ENCODE measurements around the gene FNBP1.
A peak's percentile ranks its signal among the peaks of the same experiment; 100 is the strongest.

Gene FNBP1

DNA sequence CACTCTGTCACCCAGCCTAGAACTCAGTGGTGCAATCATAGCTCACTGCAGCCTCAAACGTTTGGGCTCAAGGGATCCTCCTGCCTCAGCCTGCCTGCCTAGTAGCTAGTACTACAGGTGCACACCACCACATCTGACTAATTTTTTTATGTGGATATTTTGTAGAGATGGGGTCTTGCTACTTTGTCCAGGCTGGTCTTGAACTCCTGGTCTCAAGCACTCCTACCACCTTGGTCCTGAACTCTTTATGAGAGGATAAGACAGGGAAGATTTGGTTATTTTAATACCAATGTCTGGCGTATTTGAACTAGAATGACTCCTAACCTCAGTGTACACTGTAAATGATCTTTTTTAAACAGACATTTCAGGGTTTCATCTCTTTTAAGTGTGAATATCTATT is 19.8 kb upstream of the FNBP1 start:
- H3K9me3 ChIP-seq (ENCODE audit: control insufficient read depth in 5 of 5, low read length in 5 of 5), result no peaks in the 10 kb centered on the region
- H3K4me1 ChIP-seq (ENCODE audit: control insufficient read depth in 5 of 5, insufficient read depth in 5 of 5, low read length in 5 of 5), result peaks cover 0 to 2% (median 0%) of the 10 kb centered on the region in 5 donors
- H3K27me3 ChIP-seq (ENCODE audit: control insufficient read depth in 5 of 5, insufficient read depth in 4 of 5, low read length in 5 of 5), result no peaks in the 10 kb centered on the region
- no peak overlapping the region for H3K4me3 ChIP-seq (ENCODE audit: low read depth in 1 of 5, low read length in 5 of 5)
- H3K36me3 ChIP-seq (ENCODE audit: control insufficient read depth in 5 of 5, insufficient read depth in 5 of 5, low read length in 5 of 5), result peaks cover 0 to 8% (median 5%) of the 10 kb centered on the region in 5 donors
- H3K9ac ChIP-seq (ENCODE audit: low read length in 5 of 5), result no peak overlapping the region
- H3K27ac ChIP-seq (ENCODE audit: low read depth, low read length), result no peak overlapping the region

DNA sequence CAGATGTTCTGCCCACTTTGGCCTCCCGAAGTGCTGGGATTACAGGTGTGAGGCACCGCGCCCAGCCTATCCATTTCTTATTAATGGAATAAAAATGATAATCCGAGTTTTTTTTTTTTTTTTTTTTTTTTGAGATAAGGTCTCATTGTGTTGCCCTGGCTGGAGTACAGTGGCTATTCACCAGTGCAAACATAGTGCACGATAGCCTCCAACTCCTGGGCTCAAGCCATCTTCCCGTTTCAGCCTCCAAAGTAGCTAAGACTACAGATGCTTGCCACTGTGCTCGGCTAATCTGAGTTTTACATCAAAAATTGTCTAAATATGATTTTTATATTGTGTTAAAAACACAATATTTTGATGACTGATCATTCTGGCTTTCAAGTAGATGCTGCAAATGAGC is 17.3 kb upstream of the FNBP1 start:
- Histone ChIP-seq H3K27me3 (ENCODE audit: control insufficient read depth in 5 of 5, insufficient read depth in 4 of 5, low read length in 5 of 5) (no peaks in the 10 kb centered on the region), H3K27ac (ENCODE audit: low read depth, low read length) (no peak overlapping the region), H3K4me1 (ENCODE audit: control insufficient read depth in 5 of 5, insufficient read depth in 5 of 5, low read length in 5 of 5) (no peaks in the 10 kb centered on the region), H3K4me3 (ENCODE audit: low read depth in 1 of 5, low read length in 5 of 5) (no peak overlapping the region), H3K9me3 (ENCODE audit: control insufficient read depth in 5 of 5, low read length in 5 of 5) (no peaks in the 10 kb centered on the region), H3K9ac (ENCODE audit: low read length in 5 of 5) (no peak overlapping the region), H3K36me3 (ENCODE audit: control insufficient read depth in 5 of 5, insufficient read depth in 5 of 5, low read length in 5 of 5) (peaks cover 0 to 8% (median 5%) of the 10 kb centered on the region in 5 donors)

DNA sequence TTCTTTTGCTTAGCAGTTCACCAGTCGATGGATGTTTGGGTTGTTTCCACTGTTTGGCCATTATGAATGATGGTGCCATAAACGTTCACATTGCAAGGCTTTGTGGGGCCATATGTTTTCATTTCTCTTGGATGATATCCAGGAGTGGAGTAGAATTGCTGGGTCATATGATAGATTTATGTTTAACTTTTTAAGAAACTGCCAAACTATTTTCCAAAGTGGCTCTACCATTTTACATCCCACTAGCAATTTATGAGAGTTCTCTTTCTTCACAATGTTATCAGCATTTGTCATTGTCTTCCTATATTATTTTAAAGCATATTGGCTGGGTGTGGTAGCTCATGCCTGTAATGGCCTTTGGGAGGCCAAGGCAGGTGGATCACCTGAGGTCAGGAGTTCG is 15.9 kb upstream of the FNBP1 start:
- H3K27me3 ChIP-seq (ENCODE audit: control insufficient read depth in 5 of 5, insufficient read depth in 4 of 5, low read length in 5 of 5), result no peaks in the 10 kb centered on the region
- H3K36me3 ChIP-seq (ENCODE audit: control insufficient read depth in 5 of 5, insufficient read depth in 5 of 5, low read length in 5 of 5), result peaks cover 0 to 8% (median 5%) of the 10 kb centered on the region in 5 donors
- peaks cover 0 to 12% (median 10%) of the 10 kb centered on the region in 5 donors for H3K4me1 ChIP-seq (ENCODE audit: control insufficient read depth in 5 of 5, insufficient read depth in 5 of 5, low read length in 5 of 5)
- no peak overlapping the region for H3K9ac ChIP-seq (ENCODE audit: low read length in 5 of 5)
- no peak overlapping the region for H3K27ac ChIP-seq (ENCODE audit: low read depth, low read length)
- no peaks in the 10 kb centered on the region for H3K9me3 ChIP-seq (ENCODE audit: control insufficient read depth in 5 of 5, low read length in 5 of 5)
- no peak overlapping the region for H3K4me3 ChIP-seq (ENCODE audit: low read depth in 1 of 5, low read length in 5 of 5)

DNA sequence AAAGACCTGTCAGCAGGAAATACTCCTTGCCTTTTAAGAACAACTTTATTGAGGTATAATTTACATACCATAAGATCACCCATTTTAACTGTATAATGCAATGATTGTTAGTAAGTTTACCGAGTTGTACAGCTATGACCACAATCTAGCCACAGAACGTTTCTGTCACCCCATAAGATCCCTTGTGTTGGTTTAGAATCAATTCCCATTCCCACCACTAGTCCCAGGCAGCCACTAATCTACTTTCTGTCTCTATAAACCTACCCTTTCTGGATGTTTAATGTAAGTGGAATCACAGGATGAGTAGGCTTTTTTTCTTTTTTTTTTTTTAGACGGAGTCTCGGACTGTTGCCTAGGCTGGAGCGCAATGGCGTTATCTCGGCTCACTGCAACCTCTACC is 15.2 kb upstream of the FNBP1 start:
- no peaks in the 10 kb centered on the region for H3K9me3 ChIP-seq (ENCODE audit: control insufficient read depth in 5 of 5, low read length in 5 of 5)
- H3K27ac ChIP-seq (ENCODE audit: low read depth, low read length), result no peak overlapping the region
- no peak overlapping the region for H3K4me3 ChIP-seq (ENCODE audit: low read depth in 1 of 5, low read length in 5 of 5)
- H3K36me3 ChIP-seq (ENCODE audit: control insufficient read depth in 5 of 5, insufficient read depth in 5 of 5, low read length in 5 of 5), result peaks cover 0 to 8% (median 5%) of the 10 kb centered on the region in 5 donors
- peaks cover 1 to 16% (median 14%) of the 10 kb centered on the region in 5 donors for H3K4me1 ChIP-seq (ENCODE audit: control insufficient read depth in 5 of 5, insufficient read depth in 5 of 5, low read length in 5 of 5)
- no peak overlapping the region for H3K9ac ChIP-seq (ENCODE audit: low read length in 5 of 5)
- no peaks in the 10 kb centered on the region for H3K27me3 ChIP-seq (ENCODE audit: control insufficient read depth in 5 of 5, insufficient read depth in 4 of 5, low read length in 5 of 5)

DNA sequence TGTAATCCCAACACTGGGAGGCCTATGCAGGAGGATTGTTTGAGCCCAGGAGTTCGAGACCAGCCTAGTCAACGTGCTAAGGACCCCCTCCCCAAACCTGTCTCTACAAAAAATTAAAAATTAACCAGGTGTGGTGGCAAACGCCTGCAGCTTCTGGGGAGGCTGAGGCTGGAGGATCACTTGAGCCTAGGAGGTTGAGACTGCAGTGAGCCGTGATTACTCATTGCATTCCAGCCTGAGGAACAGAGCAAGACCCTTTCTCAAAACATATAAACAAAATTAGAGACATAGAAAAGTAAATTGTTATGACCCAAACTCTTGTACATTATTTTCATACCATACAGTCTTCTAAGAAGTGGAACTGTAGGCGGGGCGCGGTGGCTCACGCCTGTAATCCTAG is 11.8 kb upstream of the FNBP1 start:
- Histone ChIP-seq H3K27ac (ENCODE audit: low read depth, low read length) (no peak overlapping the region), H3K4me3 (ENCODE audit: low read depth in 1 of 5, low read length in 5 of 5) (peak overlapping the region; percentile 90 to 96 (median 94))

DNA sequence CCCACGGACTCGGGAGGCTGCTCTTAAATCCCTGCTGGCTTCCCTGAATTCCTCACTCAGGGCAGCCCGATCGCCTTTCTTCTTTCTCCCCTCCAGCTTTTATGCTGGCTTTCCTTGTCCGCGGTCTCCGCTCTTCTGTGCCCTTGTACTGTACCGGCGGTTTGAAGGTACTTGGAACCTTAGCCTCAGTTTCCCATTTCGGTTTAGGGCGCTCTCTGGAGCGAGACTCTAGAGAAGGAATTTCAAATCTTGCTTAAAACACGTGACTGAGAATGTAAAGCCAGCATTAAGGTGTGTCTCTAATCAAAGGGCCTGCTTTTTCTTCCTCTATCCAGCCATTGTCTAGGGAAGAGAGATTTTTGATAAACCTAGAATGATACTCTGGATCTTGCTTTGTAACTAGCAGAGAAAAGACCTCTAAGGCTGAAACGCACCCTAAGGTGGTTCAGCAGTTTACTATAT is 11.4 kb upstream of the FNBP1 start:
- H3K9me3 ChIP-seq (ENCODE audit: control insufficient read depth in 5 of 5, low read length in 5 of 5), result no peaks in the 10 kb centered on the region
- H3K4me1 ChIP-seq (ENCODE audit: control insufficient read depth in 5 of 5, insufficient read depth in 5 of 5, low read length in 5 of 5), result peaks cover 4 to 30% (median 24%) of the 10 kb centered on the region in 5 donors
- peak overlapping the region; percentile 2 to 94 (median 93) for H3K9ac ChIP-seq (ENCODE audit: low read length in 5 of 5)
- H3K27ac ChIP-seq (ENCODE audit: low read depth, low read length), result peak overlapping the region; percentile 84
- H3K27me3 ChIP-seq (ENCODE audit: control insufficient read depth in 5 of 5, insufficient read depth in 4 of 5, low read length in 5 of 5), result no peaks in the 10 kb centered on the region
- H3K36me3 ChIP-seq (ENCODE audit: control insufficient read depth in 5 of 5, insufficient read depth in 5 of 5, low read length in 5 of 5), result peaks cover 0 to 8% (median 5%) of the 10 kb centered on the region in 5 donors
- H3K4me3 ChIP-seq (ENCODE audit: low read depth in 1 of 5, low read length in 5 of 5), result peak overlapping the region; percentile 90 to 96 (median 94)

More for the DNA sequence above, 11.8 kb upstream of the FNBP1 start:
- Histone ChIP-seq H3K36me3 (ENCODE audit: control insufficient read depth in 5 of 5, insufficient read depth in 5 of 5, low read length in 5 of 5) (peaks cover 0 to 8% (median 5%) of the 10 kb centered on the region in 5 donors), H3K27me3 (ENCODE audit: control insufficient read depth in 5 of 5, insufficient read depth in 4 of 5, low read length in 5 of 5) (no peaks in the 10 kb centered on the region), H3K9me3 (ENCODE audit: control insufficient read depth in 5 of 5, low read length in 5 of 5) (no peaks in the 10 kb centered on the region), H3K4me1 (ENCODE audit: control insufficient read depth in 5 of 5, insufficient read depth in 5 of 5, low read length in 5 of 5) (peaks cover 4 to 30% (median 24%) of the 10 kb centered on the region in 5 donors), H3K9ac (ENCODE audit: low read length in 5 of 5) (peak overlapping the region in 4 of 5 donors; percentile 80 to 94 (median 93))

DNA sequence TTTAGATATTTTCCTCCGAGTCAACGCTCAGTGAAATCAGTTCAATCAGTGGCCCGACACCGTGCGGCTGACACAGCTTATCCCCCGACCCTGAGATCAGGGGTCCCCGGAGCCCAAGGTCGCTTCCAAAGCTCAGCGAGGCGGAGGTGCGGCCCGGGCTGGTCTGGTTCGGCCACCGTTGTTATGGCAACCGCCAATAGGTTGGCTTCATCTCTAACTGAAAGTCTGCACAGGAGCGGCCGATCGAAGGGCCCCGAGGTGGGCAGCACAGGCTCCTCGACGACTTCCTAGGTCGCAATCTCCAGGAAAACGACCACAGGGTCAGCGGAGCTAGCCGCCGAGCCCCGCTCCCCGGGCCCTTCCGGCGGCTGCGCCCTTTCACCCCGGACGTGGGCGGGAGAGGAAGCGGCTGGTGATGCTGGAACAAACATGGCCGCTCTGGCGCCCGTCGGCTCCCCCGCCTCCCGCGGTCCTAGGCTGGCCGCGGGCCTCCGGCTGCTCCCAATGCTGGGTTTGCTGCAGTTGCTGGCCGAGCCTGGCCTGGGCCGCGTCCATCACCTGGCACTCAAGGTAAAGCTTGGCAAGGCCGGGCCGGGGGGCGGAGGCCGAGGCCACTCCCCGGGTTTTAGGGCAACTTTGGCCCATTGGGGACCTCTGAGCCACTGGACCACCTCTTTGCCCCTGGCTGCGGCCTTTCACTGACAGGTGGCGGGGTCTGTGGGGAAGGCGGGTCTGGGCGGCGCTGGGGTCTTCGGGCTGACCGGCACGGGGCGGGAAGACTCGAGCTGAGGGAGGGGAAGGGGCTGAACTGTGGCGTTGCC is 10.7 kb upstream of the FNBP1 start, which contains the start of gene GPR107:
Gene GPR107 (plus strand): TSS at position 403 of the 821 bp plus-strand sequence. CDS start 27 bp downstream, at position 430.
- peak within 1 kb of the TSS; percentile 84 for H3K27ac ChIP-seq (ENCODE audit: low read depth, low read length)
- peak within 1 kb of the TSS; percentile 90 to 96 (median 94) for H3K4me3 ChIP-seq (ENCODE audit: low read depth in 1 of 5, low read length in 5 of 5)
- H3K9ac ChIP-seq (ENCODE audit: low read length in 5 of 5), result peak within 1 kb of the TSS; percentile 77 to 94 (median 93)
- peaks cover 0 to 7% (median 4%) of the 10 kb centered on the region in 5 donors for H3K36me3 ChIP-seq (ENCODE audit: control insufficient read depth in 5 of 5, insufficient read depth in 5 of 5, low read length in 5 of 5)
- peaks cover 4 to 30% (median 24%) of the 10 kb centered on the region in 5 donors for H3K4me1 ChIP-seq (ENCODE audit: control insufficient read depth in 5 of 5, insufficient read depth in 5 of 5, low read length in 5 of 5)
- H3K9me3 ChIP-seq (ENCODE audit: control insufficient read depth in 5 of 5, low read length in 5 of 5), result no peaks in the 10 kb centered on the region
- no peaks in the 10 kb centered on the region for H3K27me3 ChIP-seq (ENCODE audit: control insufficient read depth in 5 of 5, insufficient read depth in 4 of 5, low read length in 5 of 5)

DNA sequence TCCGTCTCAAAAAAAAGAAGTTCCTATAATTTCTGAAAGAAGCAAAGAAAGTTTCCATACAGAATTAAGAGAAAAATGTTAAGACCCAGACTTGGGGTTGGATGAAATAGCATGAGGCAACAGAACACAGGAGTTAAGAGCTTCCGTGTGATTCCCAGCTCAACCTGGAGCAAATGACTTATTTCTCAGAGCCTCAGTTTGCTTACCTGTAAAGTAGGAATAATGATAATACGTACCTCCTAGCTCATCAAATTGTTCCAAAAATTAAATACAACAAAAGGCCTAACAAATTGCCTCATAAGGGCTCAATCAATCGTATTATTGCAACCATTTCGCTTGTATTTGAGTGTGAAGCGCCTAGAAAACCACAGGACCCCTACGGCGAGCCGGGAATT is 10.1 kb upstream of the FNBP1 start:
- Histone ChIP-seq H3K4me3 (ENCODE audit: low read depth in 1 of 5, low read length in 5 of 5) (peak overlapping the region; percentile 84 to 96 (median 94)), H3K4me1 (ENCODE audit: control insufficient read depth in 5 of 5, insufficient read depth in 5 of 5, low read length in 5 of 5) (peaks cover 4 to 30% (median 24%) of the 10 kb centered on the region in 5 donors), H3K9me3 (ENCODE audit: control insufficient read depth in 5 of 5, low read length in 5 of 5) (no peaks in the 10 kb centered on the region), H3K27me3 (ENCODE audit: control insufficient read depth in 5 of 5, insufficient read depth in 4 of 5, low read length in 5 of 5) (no peaks in the 10 kb centered on the region), H3K9ac (ENCODE audit: low read length in 5 of 5) (peak overlapping the region; percentile 77 to 94 (median 93)), H3K27ac (ENCODE audit: low read depth, low read length) (peak overlapping the region; percentile 84), H3K36me3 (ENCODE audit: control insufficient read depth in 5 of 5, insufficient read depth in 5 of 5, low read length in 5 of 5) (peaks cover 0 to under 1% (median 0%) of the 10 kb centered on the region in 5 donors)

DNA sequence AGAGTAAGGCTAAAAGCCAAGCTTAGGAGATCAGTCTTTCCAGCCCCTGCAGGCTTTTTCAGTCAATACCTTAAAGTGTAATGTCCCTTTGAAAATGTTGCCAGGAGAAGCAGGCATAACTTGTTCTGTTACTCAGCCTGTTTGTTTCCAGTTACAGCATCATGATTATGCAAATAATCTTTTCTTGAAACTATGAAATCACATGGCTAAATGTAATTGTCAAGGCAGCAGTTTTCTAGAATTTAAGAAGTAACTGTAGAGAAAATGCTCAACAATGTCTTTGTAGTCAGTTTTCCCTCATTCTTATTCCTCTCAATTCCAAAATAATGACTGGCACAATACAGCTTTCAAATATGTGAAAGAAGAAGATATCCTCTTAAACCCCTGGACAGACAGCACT is 8.9 kb upstream of the FNBP1 start:
- Histone ChIP-seq H3K27ac (ENCODE audit: low read depth, low read length) (no peak overlapping the region), H3K9ac (ENCODE audit: low read length in 5 of 5) (no peak overlapping the region), H3K27me3 (ENCODE audit: control insufficient read depth in 5 of 5, insufficient read depth in 4 of 5, low read length in 5 of 5) (no peaks in the 10 kb centered on the region), H3K4me3 (ENCODE audit: low read depth in 1 of 5, low read length in 5 of 5) (no peak overlapping the region), H3K9me3 (ENCODE audit: control insufficient read depth in 5 of 5, low read length in 5 of 5) (no peaks in the 10 kb centered on the region), H3K36me3 (ENCODE audit: control insufficient read depth in 5 of 5, insufficient read depth in 5 of 5, low read length in 5 of 5) (no peaks in the 10 kb centered on the region), H3K4me1 (ENCODE audit: control insufficient read depth in 5 of 5, insufficient read depth in 5 of 5, low read length in 5 of 5) (peaks cover 4 to 30% (median 24%) of the 10 kb centered on the region in 5 donors)

DNA sequence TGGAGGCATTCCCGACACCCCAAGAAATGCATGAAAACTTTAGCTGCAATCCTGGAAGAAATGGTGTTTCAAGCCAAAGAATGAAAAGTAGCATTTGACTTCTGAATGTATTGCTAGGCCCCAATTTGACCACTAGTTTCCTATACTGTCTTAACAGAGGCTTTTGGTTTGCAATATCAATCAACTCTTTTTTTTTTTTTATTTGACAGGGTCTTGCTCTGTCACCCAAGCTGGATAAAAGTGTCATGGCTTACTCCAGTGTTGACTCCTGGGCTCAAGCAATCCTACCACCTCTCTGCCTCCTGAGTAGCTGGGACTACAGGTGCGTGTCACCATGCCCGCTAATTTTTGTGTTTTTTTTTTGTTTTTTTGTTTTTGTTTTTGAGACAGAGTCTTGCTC is 7.5 kb upstream of the FNBP1 start:
- no peaks in the 10 kb centered on the region for H3K36me3 ChIP-seq (ENCODE audit: control insufficient read depth in 5 of 5, insufficient read depth in 5 of 5, low read length in 5 of 5)
- no peaks in the 10 kb centered on the region for H3K9me3 ChIP-seq (ENCODE audit: control insufficient read depth in 5 of 5, low read length in 5 of 5)
- H3K9ac ChIP-seq (ENCODE audit: low read length in 5 of 5), result no peak overlapping the region
- H3K4me3 ChIP-seq (ENCODE audit: low read depth in 1 of 5, low read length in 5 of 5), result no peak overlapping the region
- H3K27me3 ChIP-seq (ENCODE audit: control insufficient read depth in 5 of 5, insufficient read depth in 4 of 5, low read length in 5 of 5), result no peaks in the 10 kb centered on the region
- H3K27ac ChIP-seq (ENCODE audit: low read depth, low read length), result no peak overlapping the region
- H3K4me1 ChIP-seq (ENCODE audit: control insufficient read depth in 5 of 5, insufficient read depth in 5 of 5, low read length in 5 of 5), result peaks cover 4 to 30% (median 30%) of the 10 kb centered on the region in 5 donors

Data from subcutaneous abdominal adipose tissue (tissue), 5 donors.